Measurements from ENCODE around the gene PRDM5.

Gene PRDM5

DNA sequence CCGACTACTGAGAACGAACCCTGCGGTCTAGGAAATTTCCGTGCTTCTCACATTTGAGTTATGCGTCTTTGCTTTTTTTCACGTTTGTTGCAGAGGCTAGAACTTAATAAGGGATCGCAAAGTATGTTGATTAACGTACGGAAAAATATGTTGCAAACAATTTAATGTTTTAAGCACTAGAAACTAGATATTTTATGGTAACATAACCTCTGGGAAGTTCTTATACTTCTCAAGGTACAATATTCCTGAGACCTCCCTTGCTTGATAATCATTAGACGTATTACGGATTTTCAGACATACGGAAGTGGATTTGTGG, 639 bp upstream of the PRDM5 start:
- no peak for TF ChIP-seq POLR2A (IDR thresholded peaks at IDR 0.05; ENCODE audit: low read length)
- TF ChIP-seq GATA1 (IDR thresholded peaks at IDR 0.05; ENCODE audit: low read depth, low read length) = no peak
- peak; percentile 25 to 29 for DNase-seq

GRCh38 chr4:120921456-120922380, 808 bp downstream of the PRDM5 start:
- DNase-seq = peak; percentile 64 to 65
- TF ChIP-seq GATA1 (IDR thresholded peaks at IDR 0.05; ENCODE audit: low read depth, low read length) = no peak
- peak; percentile 19 for TF ChIP-seq POLR2A (IDR thresholded peaks at IDR 0.05; ENCODE audit: low read length)

- no peak for TF ChIP-seq POLR2A (IDR thresholded peaks at IDR 0.05; ENCODE audit: low read length)
- TF ChIP-seq GATA1 (IDR thresholded peaks at IDR 0.05; ENCODE audit: low read depth, low read length) = no peak
- DNase-seq = no peak
Measured at GRCh38 chr4:120920666-120921065, 1.9 kb downstream of the PRDM5 start.

DNA sequence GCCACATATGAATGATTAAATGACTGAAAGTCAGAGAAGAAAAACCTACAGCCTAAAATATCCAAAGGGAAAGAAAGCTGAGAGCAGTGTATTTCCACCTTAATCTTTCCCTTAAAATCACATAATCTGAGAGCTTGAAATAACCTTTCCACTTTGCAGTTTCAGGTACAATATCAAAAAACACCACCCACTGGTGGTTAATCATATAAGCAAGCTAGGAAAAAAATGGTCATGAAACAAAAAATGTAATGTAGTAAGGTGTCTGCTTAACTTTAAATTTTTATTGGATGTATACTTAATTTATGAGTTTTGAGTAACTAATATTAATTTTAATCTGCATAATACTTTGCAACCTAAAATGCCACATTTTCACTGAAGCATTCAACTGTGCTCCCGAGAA, 3.2 kb downstream of the PRDM5 start:
- DNase-seq = no peak
- TF ChIP-seq POLR2A (IDR thresholded peaks at IDR 0.05; ENCODE audit: low read length) = no peak
- TF ChIP-seq GATA1 (IDR thresholded peaks at IDR 0.05; ENCODE audit: low read depth, low read length) = no peak

DNA sequence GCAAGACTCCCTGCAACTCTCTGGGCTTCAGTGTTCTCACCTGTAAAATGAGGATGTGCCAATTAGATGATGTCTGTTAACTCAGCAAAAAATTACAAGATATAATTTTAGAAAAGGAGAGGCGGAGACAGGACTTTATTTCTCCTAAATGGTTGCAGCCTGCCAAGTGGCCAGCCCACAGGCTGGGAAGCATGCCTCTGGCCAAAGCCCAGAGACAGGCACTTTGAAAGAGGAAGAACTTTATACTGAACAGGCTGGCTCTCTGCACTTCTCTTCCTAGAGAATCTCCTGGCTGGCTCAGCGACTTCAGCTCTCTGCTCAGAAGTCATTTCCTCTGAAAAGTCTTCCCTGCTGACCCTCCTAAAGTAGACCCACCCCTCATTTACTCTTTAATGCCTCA, 3.7 kb downstream of the PRDM5 start:
- TF ChIP-seq GATA1 (IDR thresholded peaks at IDR 0.05; ENCODE audit: low read depth, low read length) (no peak), POLR2A (IDR thresholded peaks at IDR 0.05; ENCODE audit: low read length) (no peak)
- no peak for DNase-seq

- peak; percentile 2 to 12 for DNase-seq
- no peak for TF ChIP-seq POLR2A (IDR thresholded peaks at IDR 0.05; ENCODE audit: low read length)
- TF ChIP-seq GATA1 (IDR thresholded peaks at IDR 0.05; ENCODE audit: low read depth, low read length) = no peak
Measured at GRCh38 chr4:120918092-120918491, 4.4 kb downstream of the PRDM5 start.

- DNase-seq = no peak
- TF ChIP-seq POLR2A (IDR thresholded peaks at IDR 0.05; ENCODE audit: low read length) (no peak), GATA1 (IDR thresholded peaks at IDR 0.05; ENCODE audit: low read depth, low read length) (no peak)
Measured at GRCh38 chr4:120916937-120917336, 5.6 kb downstream of the PRDM5 start.

- no peak for DNase-seq
- no peak for TF ChIP-seq GATA1 (IDR thresholded peaks at IDR 0.05; ENCODE audit: low read depth, low read length)
- no peak for TF ChIP-seq POLR2A (IDR thresholded peaks at IDR 0.05; ENCODE audit: low read length)
Measured at GRCh38 chr4:120915336-120915735, 7.2 kb downstream of the PRDM5 start.

DNA sequence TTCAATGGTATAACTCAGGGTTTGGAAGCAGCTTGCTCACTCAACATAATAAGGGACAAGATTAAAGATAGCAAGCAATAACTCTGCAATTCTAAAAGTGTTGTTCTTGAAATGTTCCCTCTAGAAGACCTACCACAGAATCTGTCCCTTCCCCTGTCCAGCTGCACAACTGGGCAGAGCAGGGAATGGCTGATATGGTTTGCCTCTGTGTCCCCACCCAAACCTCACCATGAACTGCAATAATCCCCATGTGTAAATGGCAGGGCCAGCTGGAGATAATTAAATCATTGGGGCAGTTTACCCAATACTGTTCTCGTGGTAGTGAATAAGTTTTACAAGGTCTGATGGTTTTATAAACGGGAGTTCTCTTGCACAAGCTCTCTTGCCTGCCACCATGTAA, 19.1 kb downstream of the PRDM5 start:
- DNase-seq = no peak
- no peak for TF ChIP-seq POLR2A (IDR thresholded peaks at IDR 0.05; ENCODE audit: low read length)

DNA sequence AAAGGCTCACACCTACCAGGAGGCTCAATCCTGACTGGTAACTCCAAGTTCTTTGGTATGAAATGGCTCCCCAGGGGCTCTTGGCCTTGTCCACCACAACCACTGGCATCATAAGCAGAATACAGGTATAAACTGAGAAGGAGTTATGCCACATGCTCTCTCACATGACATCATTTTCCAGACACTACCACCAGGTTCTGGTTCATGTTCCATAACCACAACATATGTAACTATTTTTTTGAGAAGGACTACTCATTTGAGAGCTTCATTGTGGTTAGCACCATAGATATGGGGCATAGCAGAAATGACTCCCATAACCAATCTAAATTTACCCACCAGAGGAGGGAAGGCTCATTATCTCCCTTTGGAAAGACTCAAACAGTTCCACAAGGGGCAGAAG, 19.6 kb downstream of the PRDM5 start:
- TF ChIP-seq GATA1 (IDR thresholded peaks at IDR 0.05; ENCODE audit: low read depth, low read length) (no peak), POLR2A (IDR thresholded peaks at IDR 0.05; ENCODE audit: low read length) (no peak)

GRCh38 chr4:120901731-120902130, 20.8 kb downstream of the PRDM5 start:
- peak in 1 of 2 experiments; percentile 19 for DNase-seq
- TF ChIP-seq POLR2A (IDR thresholded peaks at IDR 0.05; ENCODE audit: low read length) (no peak), GATA1 (IDR thresholded peaks at IDR 0.05; ENCODE audit: low read depth, low read length) (no peak)

More for the DNA sequence above, 19.6 kb downstream of the PRDM5 start:
- no peak for DNase-seq

DNA sequence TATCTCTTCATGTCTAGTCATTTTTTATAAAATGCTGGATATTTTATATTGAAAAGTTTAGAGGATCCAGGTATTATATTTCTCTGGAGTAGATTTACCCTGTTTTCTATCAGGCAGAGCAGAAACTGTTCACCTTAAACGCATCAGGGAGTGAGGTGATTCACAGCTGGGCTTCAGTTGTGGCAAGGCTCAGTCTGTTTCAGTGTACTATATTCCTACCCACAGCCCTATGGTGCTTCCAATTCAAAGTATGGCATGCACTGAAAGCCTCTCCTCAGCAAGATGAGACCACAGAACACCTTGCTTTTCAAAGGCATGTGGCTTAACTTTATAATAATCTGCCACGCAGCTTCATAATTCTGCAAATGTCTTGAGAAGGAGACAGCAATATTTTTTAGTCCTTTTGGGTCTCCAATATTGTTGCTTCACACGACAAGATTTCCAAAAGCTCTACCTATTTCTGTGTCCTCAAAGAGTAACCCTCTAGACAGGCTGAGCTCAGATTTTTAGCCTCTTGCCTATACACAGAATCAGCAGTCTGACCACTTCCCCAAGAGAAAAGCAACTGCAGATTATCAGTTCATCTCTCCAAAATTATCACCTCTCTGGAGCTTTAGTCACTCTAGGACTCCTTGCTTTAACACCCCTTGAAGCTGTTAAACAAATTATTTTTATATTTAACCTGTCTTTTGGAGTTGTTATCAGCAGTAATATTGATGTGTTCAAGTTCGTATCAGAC, 24.4 kb downstream of the PRDM5 start:
- DNase-seq = no peak
- TF ChIP-seq GATA1 (IDR thresholded peaks at IDR 0.05; ENCODE audit: low read depth, low read length) = no peak
- no peak for TF ChIP-seq POLR2A (IDR thresholded peaks at IDR 0.05; ENCODE audit: low read length)

DNA sequence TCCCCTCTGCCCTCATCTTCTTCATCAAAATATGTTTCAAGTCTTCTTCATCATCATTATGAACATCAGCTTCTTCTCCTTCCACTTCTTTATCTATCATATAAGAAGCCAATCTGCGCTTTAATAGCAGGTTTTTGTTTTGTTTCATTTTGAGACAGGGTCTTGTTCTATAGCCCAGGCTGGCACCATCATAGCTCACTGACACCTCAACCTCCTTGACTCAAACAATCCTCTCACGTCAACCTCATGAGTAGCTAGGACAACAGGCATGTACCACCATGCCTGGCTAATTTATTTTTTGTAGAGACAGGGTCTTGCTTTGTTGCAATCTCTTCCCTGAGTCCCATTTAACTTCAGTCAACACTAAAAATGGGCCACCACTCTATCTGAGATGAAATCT, 27.0 kb downstream of the PRDM5 start:
- DNase-seq = no peak
- TF ChIP-seq POLR2A (IDR thresholded peaks at IDR 0.05; ENCODE audit: low read length) (no peak), GATA1 (IDR thresholded peaks at IDR 0.05; ENCODE audit: low read depth, low read length) (no peak)

GRCh38 chr4:120893314-120893713, 29.2 kb downstream of the PRDM5 start:
- TF ChIP-seq POLR2A (IDR thresholded peaks at IDR 0.05; ENCODE audit: low read length) (no peak), GATA1 (IDR thresholded peaks at IDR 0.05; ENCODE audit: low read depth, low read length) (no peak)
- no peak for DNase-seq

- no peak for DNase-seq
- no peak for TF ChIP-seq GATA1 (IDR thresholded peaks at IDR 0.05; ENCODE audit: low read depth, low read length)
- TF ChIP-seq POLR2A (IDR thresholded peaks at IDR 0.05; ENCODE audit: low read length) = no peak
Measured at GRCh38 chr4:120886191-120886590, 36.3 kb downstream of the PRDM5 start.

All from erythroblast (primary cell).